WERI-Rb-1 (cell line): Measurements from ENCODE around the gene ADAMTS12.

Experiments
- DNase-seq: peaks from one replicate; pipeline ENCODE4 v3.0.0-alpha.2; 2020
- H3K27ac ChIP-seq: fragments of 250-450 bp; sonication (Bioruptor Pico); 2 replicates; pipeline ENCODE4 v1.5.1; 2020; ENCODE audit warnings: mild to moderate bottlenecking, moderate library complexity
- H3K27me3 ChIP-seq: fragments of 250-450 bp; sonication (Bioruptor Pico); 2 replicates; pipeline ENCODE4 v1.5.1; 2021; ENCODE audit warnings: mild to moderate bottlenecking, low read depth, moderate library complexity; ENCODE audit not compliant: insufficient read depth, severe bottlenecking
- H3K36me3 ChIP-seq: fragments of 250-450 bp; sonication (Bioruptor Pico); 2 replicates; pipeline ENCODE4 v1.5.1; 2020; ENCODE audit warnings: mild to moderate bottlenecking, moderate library complexity
- H3K4me3 ChIP-seq: 2 replicates; pipeline ENCODE4 v1.5.1; 2011; ENCODE audit warnings: low read depth, mild to moderate bottlenecking, control low read depth, low read length
- H3K9me3 ChIP-seq: fragments of 250-450 bp; sonication (Bioruptor Pico); 2 replicates; pipeline ENCODE4 v1.5.1; 2021; ENCODE audit warnings: mild to moderate bottlenecking, moderate library complexity; ENCODE audit not compliant: severe bottlenecking
- CTCF ChIP-seq: IDR thresholded peaks from 2 replicates; pipeline ENCODE4 v1.5.1; 2011; ENCODE audit warnings: low read depth, mild to moderate bottlenecking, control low read depth, inconsistent platforms, low read length

Gene ADAMTS12

GRCh38 chr5:33769968-33770367 lies 121.8 kb downstream of the ADAMTS12 start:
- H3K27me3 ChIP-seq, result no peaks in the 10 kb centered on the region
- no peaks in the 10 kb centered on the region for H3K9me3 ChIP-seq
- DNase-seq, result no peak
- H3K36me3 ChIP-seq, result no peaks in the 10 kb centered on the region
- H3K4me3 ChIP-seq, result no peak overlapping the region
- H3K27ac ChIP-seq, result no peak overlapping the region
- no peak for TF ChIP-seq CTCF

GRCh38 chr5:33769196-33769595 lies 122.6 kb downstream of the ADAMTS12 start:
- Histone ChIP-seq H3K27me3 (no peaks in the 10 kb centered on the region), H3K27ac (no peak overlapping the region), H3K9me3 (no peaks in the 10 kb centered on the region), H3K4me3 (no peak overlapping the region), H3K36me3 (no peaks in the 10 kb centered on the region)
- DNase-seq, result no peak
- no peak for TF ChIP-seq CTCF

- Histone ChIP-seq H3K9me3 (no peaks in the 10 kb centered on the region), H3K27ac (no peak overlapping the region), H3K27me3 (no peaks in the 10 kb centered on the region), H3K4me3 (no peak overlapping the region), H3K36me3 (no peaks in the 10 kb centered on the region)
- no peak for DNase-seq
- TF ChIP-seq CTCF, result no peak
Observed at GRCh38 chr5:33766023-33766422, 125.8 kb downstream of the ADAMTS12 start.

- TF ChIP-seq CTCF, result no peak
- Histone ChIP-seq H3K36me3 (no peaks in the 10 kb centered on the region), H3K27ac (no peak overlapping the region), H3K4me3 (no peak overlapping the region), H3K9me3 (no peaks in the 10 kb centered on the region), H3K27me3 (peaks cover 4% of the 10 kb centered on the region)
- no peak for DNase-seq
Observed at GRCh38 chr5:33764786-33765185, 127.0 kb downstream of the ADAMTS12 start.

- Histone ChIP-seq H3K27ac (no peak overlapping the region), H3K4me3 (no peak overlapping the region), H3K27me3 (peaks cover 15% of the 10 kb centered on the region), H3K36me3 (no peaks in the 10 kb centered on the region), H3K9me3 (no peaks in the 10 kb centered on the region)
- DNase-seq, result no peak
- no peak for TF ChIP-seq CTCF
Observed at GRCh38 chr5:33763435-33763834, 128.4 kb downstream of the ADAMTS12 start.

GRCh38 chr5:33762859-33763258 lies 128.9 kb downstream of the ADAMTS12 start:
- H3K36me3 ChIP-seq, result no peaks in the 10 kb centered on the region
- peaks cover 19% of the 10 kb centered on the region for H3K27me3 ChIP-seq
- no peak for DNase-seq
- H3K4me3 ChIP-seq, result no peak overlapping the region
- H3K27ac ChIP-seq, result no peak overlapping the region
- no peak for TF ChIP-seq CTCF
- H3K9me3 ChIP-seq, result no peaks in the 10 kb centered on the region
